HEK293T (cell line): Measurements from ENCODE around the gene CHMP5.

Experiments used
- ARNT ChIP-seq: fragments of 450-650 bp; IDR thresholded peaks from 2 replicates; pipeline ENCODE4 v1.6.1; 2017; ENCODE audit warnings: mild to moderate bottlenecking
- BHLHE40 ChIP-seq: fragments of 450-650 bp; IDR thresholded peaks from 2 replicates; pipeline ENCODE4 v1.6.1; 2016; ENCODE audit warnings: mild to moderate bottlenecking, moderate library complexity, borderline replicate concordance
- CTBP1 ChIP-seq: fragments of 450-650 bp; IDR thresholded peaks from 2 replicates; pipeline ENCODE4 v1.6.1; 2016; ENCODE audit warnings: borderline replicate concordance
- ELF4 ChIP-seq: fragments of 450-650 bp; IDR thresholded peaks from 2 replicates; pipeline ENCODE4 v1.6.1; 2017; ENCODE audit warnings: antibody characterized with exemption
- FOXK2 ChIP-seq: fragments of 450-650 bp; IDR thresholded peaks from 2 replicates; pipeline ENCODE4 v1.6.1; 2016; ENCODE audit warnings: mild to moderate bottlenecking
- FOXM1 ChIP-seq: fragments of 450-650 bp; IDR thresholded peaks from 2 replicates; pipeline ENCODE4 v1.6.1; 2017; ENCODE audit warnings: mild to moderate bottlenecking, borderline replicate concordance
- HDGF ChIP-seq: fragments of 450-650 bp; IDR thresholded peaks from 2 replicates; pipeline ENCODE4 v1.6.1; 2017; ENCODE audit warnings: antibody characterized with exemption, borderline replicate concordance
- L3MBTL2 ChIP-seq: fragments of 450-650 bp; conservative IDR thresholded peaks from 2 replicates; pipeline ENCODE4 v1.6.1; 2016; ENCODE audit warnings: mild to moderate bottlenecking
- NFRKB ChIP-seq: fragments of 450-650 bp; IDR thresholded peaks from 2 replicates; pipeline ENCODE4 v1.6.1; 2016; ENCODE audit warnings: mild to moderate bottlenecking, moderate library complexity
- SP1 ChIP-seq: fragments of 450-650 bp; IDR thresholded peaks from 2 replicates; pipeline ENCODE4 v1.6.1; 2017
- SUZ12 ChIP-seq: fragments of 450-650 bp; IDR thresholded peaks from 2 replicates; pipeline ENCODE4 v1.6.1; 2016; ENCODE audit warnings: mild to moderate bottlenecking
- TARDBP ChIP-seq: fragments of 450-650 bp; IDR thresholded peaks from 2 replicates; pipeline ENCODE4 v1.6.1; 2016
- ZNF384 ChIP-seq: fragments of 450-650 bp; IDR thresholded peaks from 2 replicates; pipeline ENCODE4 v1.6.1; 2016
- TF ChIP-seq, protein P1 (sequence below): fragments of 450-650 bp; IDR thresholded peaks from 2 replicates; pipeline ENCODE4 v1.6.1; 2016

DNA sequence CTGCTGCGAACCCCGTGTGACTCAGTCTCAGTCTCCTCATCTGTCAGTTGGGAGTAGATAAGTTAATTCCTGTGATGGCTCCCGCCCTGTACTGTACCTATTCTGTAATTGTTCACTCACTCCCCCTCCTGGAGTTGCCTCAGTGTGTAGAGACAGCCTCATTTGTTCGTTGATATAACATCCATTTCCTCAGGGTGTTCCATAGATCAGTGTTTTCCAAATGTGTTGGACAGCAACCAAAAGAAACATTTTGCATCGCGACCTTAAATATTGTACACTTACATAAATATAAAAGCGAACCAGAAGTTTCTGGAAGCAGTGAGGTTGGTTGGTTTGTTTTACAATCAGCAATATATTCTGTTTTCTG lies 26.2 kb downstream of the CHMP5 start:
- TF ChIP-seq ELF4 (no peak), NFRKB (no peak), BHLHE40 (no peak), ARNT (no peak), TARDBP (no peak), FOXK2 (no peak), L3MBTL2 (no peak), SP1 (no peak), SUZ12 (no peak), CTBP1 (no peak), FOXM1 (no peak), ZNF384 (no peak), HDGF (no peak)
- TF ChIP-seq, protein P1, sequence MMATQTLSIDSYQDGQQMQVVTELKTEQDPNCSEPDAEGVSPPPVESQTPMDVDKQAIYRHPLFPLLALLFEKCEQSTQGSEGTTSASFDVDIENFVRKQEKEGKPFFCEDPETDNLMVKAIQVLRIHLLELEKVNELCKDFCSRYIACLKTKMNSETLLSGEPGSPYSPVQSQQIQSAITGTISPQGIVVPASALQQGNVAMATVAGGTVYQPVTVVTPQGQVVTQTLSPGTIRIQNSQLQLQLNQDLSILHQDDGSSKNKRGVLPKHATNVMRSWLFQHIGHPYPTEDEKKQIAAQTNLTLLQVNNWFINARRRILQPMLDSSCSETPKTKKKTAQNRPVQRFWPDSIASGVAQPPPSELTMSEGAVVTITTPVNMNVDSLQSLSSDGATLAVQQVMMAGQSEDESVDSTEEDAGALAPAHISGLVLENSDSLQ = peak; percentile 48; the same call in 1 of the 2 replicates
